NOMO-1 (cell line): ENCODE results near the gene R3HDM4.

ENCODE experiments used
- DNase-seq, 2 experiments: peaks; one replicate each; lab custom pipeline; 2025; ENCODE audit not compliant: unreplicated experiment in 2 of 2; lab: John Stamatoyannopoulos, UW

The R3HDM4 gene

GRCh38 chr19:947707-948539 lies 34.9 kb upstream of the R3HDM4 start:
- DNase-seq, result peak; percentile 82 to 85

GRCh38 chr19:947090-947706 lies 34.2 kb upstream of the R3HDM4 start:
- DNase-seq, result no peak

GRCh38 chr19:945401-946252 lies 32.6 kb upstream of the R3HDM4 start:
- DNase-seq, result no peak

- DNase-seq, result no peak
Observed at GRCh38 chr19:944663-945241, 31.7 kb upstream of the R3HDM4 start.

- DNase-seq, result no peak
Observed at GRCh38 chr19:944171-944567, 31.1 kb upstream of the R3HDM4 start.

GRCh38 chr19:943551-944170 lies 30.6 kb upstream of the R3HDM4 start:
- no peak for DNase-seq

GRCh38 chr19:942133-942645 lies 29.2 kb upstream of the R3HDM4 start:
- no peak for DNase-seq

GRCh38 chr19:941292-942132 lies 28.5 kb upstream of the R3HDM4 start:
- no peak for DNase-seq

- no peak for DNase-seq
Observed at GRCh38 chr19:940591-941291, 27.7 kb upstream of the R3HDM4 start.

- no peak for DNase-seq
Observed at GRCh38 chr19:939922-940321, 26.9 kb upstream of the R3HDM4 start.

- DNase-seq, result no peak
Observed at GRCh38 chr19:939439-939838, 26.4 kb upstream of the R3HDM4 start.

- no peak for DNase-seq
Observed at GRCh38 chr19:938233-938923, 25.4 kb upstream of the R3HDM4 start.

- DNase-seq, result no peak
Observed at GRCh38 chr19:937259-937694, 24.3 kb upstream of the R3HDM4 start.

GRCh38 chr19:936175-936546 lies 23.1 kb upstream of the R3HDM4 start:
- DNase-seq, result no peak

GRCh38 chr19:934865-935479 lies 22.0 kb upstream of the R3HDM4 start:
- no peak for DNase-seq

- DNase-seq, result no peak
Observed at GRCh38 chr19:934197-934840, 21.3 kb upstream of the R3HDM4 start.

GRCh38 chr19:933553-933882 lies 20.5 kb upstream of the R3HDM4 start:
- DNase-seq, result no peak
